Activated T-helper 1 cell treated with anti-CD3 and anti-CD28 coated beads, Interleukin-2, amount 50 U/mL, for 16 hours (primary cell): ENCODE results near the gene LIME1.
A peak's percentile ranks its signal among the peaks of the same experiment; 100 is the strongest.

Experiments used
- DNase-seq, 2 donors: peaks; one replicate each; pipeline ENCODE4 v3.0.0-alpha.2; 2020; ENCODE audit warnings: low read depth in 1 of 2, low spot score in 1 of 2

The LIME1 gene

DNA sequence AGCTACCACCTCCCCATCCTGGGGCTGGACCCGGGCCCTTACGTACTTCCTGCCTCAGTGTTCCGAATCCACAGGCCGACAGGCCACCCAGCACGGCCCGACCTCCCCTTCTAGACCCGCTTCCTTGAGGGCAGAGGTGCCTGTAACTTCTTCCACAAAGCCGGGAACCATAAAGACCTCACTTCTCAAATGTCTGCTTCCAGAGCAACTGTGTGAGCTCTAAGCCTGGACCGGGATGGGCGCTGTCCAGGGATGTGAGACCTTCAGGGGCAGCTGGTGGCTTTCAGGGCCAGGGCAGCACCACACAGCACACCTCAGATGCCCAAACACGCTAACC lies 12.4 kb downstream of the LIME1 start:
- DNase-seq = no peak

DNA sequence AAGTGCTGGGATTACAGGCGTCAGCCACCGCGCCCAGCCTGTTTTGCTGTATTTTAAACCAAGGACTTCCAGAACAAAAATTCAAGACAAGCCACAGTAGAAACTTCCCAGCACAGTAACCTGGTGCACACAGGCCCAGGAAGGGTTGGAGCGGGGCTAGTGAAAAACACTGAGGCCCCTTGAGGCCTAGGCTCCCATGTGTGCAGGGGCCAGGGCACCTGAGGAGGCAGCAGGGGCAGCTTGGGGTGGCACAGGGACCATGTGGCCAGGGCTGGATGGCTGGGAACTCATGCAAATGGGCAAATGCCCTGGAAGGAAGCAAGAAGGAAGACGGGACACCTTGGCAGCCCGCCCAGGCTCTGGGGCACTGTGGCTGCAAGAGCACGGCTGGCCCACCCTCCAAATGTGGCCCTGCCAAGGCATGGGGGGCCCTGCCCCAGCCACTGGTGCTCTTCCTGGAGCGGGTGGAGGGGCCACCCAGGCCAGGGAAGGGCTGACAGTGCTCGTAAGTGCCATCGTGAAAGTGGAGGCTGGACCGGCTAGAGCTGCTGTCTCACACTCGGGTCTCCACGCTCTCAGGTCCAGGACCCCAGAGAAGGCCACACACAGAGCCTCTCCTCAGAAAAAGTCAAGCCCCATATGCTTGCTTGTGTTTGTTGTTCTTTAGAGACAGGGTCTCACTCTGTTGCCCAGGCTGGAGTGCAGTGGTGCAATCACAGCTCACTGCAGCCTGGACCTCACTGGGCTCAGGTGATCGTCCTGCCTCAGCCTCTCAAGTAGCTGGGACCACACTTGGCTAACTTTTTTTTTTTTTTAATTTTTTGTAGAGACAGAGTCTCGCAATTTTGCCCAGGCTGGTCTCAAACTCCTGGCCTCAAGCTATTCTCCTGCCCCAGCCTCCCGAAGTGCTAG lies 13.4 kb downstream of the LIME1 start:
- no peak for DNase-seq

DNA sequence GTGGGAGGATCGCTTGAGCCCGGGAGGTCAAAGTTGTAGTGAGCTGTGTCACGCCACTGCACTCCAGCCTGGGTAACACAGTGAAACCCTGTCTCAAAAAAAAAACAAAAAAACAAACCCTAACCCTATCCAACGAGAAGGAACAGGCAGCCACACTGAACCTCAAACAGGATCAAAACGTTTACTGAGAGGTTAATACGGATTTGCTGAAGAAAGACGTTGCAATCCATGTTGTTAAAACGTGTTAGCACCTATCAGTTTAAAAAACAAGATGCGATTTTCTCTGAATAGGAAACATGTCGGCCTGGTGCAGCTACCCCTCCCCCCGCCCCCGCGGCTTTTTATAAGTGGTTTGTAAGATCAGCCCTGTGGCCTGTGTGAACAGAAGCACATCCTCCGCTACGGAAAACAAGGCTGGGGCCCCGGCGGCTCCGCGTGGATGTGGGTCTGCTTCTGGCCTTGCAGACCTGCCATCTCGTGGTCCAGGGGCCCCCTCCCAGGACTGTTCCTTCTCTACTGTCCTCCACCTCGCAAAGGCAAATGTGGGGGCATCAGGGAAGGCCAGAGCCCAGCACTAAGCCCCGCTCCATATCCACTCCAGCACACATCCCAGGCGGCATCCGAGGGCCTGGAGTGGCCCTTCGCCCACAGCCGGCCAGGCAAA lies 14.5 kb downstream of the LIME1 start:
- peak; percentile 42 to 49 for DNase-seq

DNA sequence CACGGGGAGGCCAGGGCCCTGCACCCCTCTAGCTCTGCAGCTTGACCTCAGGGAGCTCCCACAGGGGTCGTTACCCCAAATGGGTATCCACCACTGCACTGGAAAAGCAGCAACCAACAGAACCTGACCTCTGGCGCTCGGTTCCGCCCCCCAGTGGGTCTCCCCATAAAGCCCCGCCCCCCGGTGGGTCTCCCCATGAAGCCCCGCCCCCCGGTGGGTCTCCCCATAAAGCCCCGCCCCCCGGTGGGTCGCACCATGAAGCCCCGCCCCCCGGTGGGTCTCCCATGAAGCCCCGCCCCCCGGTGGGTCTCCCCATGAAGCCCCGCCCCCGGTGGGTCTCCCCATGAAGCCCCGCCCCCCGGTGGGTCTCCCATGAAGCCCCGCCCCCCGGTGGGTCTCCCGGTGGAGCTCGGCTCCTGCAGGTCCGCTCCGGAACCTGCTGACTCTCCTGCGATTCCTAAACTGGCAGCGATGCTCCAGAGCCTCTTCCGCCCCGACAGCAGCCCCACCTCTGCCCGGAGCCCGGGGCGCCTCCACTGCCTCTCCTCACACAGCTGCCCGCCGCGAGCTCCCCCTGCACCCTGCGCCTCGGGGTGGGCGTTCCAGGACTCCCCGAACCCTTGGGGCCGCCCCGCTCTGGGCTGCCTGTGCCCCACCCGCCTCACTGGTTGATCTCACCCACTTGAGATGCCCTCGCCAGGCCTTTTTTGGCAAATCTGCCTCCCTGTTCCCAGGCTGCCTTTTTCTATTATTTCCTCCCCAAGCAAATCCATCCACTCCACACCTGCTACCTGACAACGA lies 15.2 kb downstream of the LIME1 start:
- DNase-seq = no peak

DNA sequence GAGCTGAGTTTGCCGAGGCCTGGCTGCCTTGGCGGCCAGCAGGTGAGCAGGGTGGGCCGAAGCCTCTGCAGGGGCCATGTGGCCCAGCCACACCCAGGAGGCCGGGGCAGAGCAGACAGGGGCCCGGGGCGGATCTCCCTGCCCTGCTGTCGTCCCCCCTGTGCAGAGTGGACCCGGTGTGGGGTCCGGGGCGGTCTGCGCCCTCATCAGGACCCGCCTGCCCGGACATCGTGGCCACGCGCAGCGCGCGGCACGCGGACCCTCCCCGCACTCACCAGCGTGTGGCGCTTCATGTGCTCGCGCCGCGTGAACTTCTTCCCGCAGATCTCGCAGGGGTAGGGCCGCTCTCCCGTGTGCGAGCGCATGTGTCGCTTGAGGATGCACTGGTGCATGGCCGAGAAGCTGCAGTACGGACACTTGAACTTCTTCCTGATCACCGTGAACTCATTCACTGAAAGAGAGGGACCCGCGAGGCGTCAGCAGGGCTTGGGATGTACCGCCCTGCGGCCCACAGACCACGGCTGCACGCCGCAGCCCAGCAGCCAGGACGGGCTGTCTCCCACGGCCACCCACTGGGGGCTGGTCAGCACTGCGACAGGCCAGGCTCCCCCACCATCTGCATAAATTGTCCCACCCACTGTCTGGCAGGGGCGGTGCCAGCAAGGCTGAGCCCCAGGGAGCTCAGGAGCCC lies 16.1 kb downstream of the LIME1 start:
- no peak for DNase-seq

DNA sequence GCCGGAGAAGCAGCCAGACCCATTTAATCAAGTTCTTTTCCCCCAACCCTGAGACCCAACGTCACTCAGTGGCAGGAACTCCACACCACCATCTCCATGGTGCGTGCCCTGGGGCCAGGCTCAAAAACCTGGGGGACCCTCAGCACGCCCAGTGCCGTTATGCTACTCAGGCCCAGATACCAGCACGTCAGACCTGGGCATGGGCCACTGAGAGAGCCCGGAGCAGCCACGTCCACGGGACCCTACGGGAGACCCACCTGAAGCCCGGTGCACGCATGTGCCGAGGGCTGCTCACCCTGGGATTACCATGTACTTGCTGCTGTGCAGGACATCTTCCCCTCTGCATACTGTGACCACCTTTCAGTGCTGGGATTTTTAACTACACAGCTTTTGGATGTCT lies 16.9 kb downstream of the LIME1 start:
- no peak for DNase-seq

DNA sequence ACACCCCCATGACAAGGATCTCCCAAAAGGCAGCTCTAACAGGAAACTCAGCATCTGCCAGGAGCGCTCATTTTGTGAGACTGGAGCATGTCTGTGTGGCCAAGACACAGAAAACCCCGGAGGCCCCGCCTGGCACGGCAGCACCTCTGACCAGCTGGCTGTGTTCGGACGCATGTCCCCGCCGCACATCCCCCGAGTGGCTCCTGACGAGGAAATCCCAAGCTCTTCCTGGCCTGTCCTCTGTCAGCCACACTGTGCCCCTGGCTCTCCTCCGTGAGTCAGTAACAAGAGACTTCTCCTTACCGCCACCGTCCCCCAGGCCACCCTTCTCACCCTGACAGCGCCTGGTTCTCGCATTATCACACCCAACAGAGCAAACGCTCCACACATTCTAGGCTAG lies 17.5 kb downstream of the LIME1 start:
- DNase-seq = no peak

DNA sequence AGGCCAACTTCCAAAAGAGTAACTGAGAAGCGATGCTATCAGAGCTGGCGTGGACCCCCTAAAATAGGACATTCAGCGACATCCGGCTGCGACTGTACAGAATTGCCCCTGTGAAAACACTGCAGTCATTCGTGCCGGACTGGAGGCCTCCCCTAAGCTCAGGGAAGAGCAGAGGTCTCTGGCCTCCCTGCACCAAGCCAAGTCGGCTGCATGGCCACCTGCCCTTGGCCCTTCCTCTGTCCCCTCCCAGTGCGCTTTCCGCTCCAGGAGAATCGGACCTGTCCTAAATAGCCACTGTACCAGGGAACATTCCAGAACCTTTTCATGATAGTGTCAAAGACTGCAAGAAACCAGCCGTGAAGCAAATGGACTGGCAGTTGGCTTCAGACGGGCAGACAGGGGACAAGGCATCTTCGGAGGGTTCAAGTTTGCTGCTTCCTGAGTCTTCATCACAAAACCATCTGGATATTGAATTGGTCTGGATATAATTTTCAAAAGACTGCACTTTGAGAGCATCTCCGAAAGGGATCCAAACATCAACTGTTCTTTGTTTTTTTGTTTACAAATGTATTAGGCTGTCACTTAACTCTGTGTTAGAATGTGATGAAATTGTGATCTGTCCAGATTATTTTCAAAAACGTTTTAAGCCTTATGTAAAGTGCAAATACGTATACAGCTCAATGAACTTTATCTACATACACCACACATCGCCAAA lies 19.6 kb downstream of the LIME1 start:
- DNase-seq = no peak

DNA sequence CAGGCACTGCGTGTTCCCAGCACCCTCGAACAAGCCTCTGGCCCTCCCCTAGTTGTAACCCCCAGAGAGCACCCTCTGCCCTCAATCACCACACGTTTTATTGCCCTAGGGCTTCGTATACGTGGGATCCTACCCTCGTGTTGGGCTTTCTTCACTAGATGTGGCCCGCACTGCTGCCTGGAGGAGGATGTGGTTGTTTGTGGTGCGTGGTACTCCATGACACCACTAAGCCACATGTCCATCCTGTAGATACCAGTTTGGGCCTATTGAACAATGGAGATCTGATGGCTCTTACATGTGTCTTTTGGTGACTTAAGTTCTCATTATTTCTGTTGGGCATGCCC lies 20.2 kb downstream of the LIME1 start:
- DNase-seq = no peak

DNA sequence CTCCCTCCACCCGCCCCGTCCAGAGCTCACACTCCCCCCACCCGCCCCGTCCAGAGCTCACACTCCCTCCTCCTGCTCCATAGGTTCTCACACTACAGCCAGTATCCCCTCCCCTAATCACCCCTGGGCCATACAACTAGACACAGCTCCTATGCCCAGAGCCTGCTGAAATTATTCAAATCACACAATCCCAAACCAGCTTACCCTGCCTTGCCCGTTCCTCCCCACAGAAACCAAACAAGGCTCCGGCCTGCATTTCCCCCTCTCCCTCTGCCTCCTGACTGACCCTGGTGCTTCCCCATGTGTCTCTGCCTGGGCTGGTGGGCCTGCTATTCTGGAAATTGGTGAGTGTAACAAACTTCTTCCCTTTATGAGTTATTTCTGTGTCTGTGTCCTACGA lies 21.7 kb downstream of the LIME1 start:
- DNase-seq = no peak

DNA sequence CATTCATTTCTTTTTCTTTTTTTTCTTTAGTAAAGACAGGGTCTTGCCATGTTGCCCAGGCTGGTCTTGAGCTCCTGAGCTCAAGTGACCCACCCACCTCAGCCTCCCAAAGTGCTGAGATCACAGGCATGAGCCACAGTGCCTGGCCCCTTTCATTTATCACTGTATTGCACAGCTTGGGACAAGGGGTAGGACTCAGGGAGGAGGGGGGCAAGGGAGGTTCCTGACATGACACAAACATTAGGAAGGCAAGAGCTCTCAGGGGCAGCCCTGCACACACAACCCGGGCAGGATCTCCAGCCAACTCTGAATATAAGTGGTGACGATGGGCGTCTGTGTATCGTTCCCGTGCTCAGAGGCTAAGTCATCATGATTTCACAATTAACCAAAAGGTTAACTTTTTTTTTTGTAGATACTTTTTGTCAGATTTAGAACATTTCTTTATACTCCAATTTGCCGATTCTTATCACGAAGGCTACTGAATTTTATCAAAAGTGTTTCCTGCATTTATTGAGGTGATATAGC lies 23.0 kb downstream of the LIME1 start:
- no peak for DNase-seq

DNA sequence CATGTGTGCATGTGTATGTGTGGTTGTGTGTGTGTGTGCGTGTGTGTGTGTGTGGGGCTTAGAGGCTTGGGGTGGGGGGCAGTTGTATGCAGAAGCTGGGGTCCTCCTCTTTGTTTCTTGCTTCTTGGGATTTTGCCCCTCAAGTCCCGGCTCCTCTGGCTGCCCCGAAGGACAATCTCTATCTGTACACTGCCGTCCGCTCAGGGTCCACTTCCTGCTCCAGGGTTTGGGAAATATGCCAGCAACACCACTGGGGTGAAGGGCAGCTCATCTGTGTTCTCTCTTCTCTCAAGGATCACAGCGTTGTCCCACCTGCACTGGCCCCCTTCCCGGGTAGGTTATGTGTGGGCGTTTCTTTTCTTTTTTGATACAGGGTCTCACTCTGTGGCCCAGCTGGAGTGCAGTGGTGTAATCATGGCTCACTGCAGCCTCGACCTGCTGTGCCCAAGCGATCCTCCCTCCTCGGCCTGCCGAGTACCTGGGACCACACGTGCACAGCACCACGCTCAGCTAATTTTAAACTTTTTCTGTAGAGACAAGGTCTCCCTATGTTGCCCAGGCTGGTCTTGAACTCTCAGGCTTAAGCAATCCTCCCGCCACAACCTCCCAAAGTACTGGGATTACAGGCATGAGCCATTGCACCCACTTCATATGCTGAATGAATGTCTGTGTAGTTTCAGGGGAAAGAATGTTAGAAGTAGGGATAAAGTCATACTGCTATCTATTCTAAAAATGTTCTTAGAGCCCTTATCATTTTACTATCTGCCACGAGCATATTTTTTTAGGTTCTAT lies 28.8 kb downstream of the LIME1 start:
- no peak for DNase-seq

DNA sequence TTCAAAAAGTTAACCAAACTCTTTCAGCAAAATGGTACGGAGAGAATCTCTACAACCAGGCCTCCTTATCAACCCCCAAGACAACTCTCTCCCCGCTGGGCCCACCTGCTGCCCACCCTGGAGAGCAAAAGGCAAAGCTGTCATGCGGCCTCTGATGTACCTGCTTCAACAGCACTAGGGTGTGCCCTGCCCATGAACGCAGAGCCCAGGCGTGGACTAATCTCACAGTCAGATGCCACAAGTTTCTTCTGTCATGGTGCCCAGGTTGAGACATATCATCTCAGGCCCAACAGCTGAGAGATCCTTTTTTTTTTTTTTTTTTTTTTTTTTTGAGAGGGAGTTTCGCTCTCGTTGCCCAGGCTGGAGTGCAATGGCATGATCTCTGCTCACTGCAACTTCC lies 29.4 kb downstream of the LIME1 start:
- no peak for DNase-seq

DNA sequence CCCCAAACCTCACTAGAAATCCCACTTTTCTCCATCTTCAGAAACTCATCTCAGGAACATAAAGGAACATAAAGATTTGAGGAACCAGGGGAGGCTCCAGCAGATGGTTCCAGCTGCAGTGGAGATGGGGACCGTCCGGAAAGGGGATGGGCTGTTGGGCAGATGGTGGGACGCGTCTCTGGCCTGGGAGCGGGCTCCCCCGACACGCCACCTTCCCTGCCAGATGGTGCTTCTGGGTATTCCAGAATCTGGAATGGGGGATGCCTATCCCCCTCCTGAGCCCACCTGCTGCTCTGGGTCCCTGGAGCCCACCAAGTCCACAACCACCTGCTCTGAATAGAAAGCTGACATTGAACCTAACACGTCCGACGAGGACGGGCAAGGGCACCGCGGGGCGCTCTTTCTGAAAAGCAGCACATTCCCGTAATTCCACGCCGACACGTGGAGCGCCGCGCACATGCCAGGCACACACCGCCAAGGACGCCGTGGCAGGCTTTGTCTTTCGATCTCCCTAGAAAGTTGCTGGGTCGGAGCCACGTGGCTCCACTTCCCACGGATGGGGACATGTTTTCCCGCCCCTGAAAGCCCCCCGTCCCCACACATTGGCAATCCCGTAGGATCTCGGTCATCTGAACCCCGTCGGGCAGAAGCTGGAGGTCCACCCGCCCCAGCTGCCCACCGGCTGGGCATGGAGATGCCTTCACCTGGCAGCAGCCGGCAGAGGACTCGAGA lies 30.4 kb downstream of the LIME1 start:
- DNase-seq = no peak

DNA sequence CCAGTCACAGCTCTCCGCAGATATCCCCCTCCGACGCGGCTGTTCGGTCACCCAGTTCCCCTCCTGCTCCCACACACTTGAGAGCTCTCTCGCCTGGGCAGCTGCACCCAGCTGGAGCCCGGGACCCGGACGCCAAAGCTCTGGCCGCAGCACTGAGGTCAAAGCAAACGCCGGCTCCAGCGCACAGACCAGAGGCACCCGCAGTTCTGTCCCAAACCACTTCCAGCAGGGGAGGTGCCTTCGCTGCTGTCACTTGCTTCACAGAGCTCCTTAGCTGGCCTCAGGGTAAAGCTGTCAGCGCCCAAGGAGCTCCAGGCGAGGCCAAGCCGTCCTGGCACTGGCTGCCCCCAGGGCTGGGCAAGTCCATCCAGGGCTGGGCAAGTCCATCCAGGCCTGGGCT lies 31.0 kb downstream of the LIME1 start:
- DNase-seq = no peak

DNA sequence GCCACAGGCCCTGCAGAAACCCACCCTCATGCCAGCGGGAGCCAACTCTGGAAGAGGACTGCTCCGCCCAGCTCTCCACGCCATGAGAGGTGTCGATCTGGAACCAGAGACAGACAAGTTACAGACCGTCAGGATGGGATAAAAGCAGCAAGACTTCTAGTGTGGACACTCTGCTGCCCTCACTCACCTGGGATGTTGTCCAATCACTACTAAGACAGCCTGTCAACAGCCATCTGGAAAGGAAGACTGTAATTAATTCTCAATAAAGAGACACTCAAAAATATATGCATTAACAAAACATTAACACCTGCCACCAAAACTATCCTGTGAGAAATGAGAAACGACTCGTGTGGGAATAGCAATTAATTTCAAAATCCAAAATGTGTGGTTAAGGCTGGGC lies 31.4 kb downstream of the LIME1 start:
- DNase-seq = no peak

DNA sequence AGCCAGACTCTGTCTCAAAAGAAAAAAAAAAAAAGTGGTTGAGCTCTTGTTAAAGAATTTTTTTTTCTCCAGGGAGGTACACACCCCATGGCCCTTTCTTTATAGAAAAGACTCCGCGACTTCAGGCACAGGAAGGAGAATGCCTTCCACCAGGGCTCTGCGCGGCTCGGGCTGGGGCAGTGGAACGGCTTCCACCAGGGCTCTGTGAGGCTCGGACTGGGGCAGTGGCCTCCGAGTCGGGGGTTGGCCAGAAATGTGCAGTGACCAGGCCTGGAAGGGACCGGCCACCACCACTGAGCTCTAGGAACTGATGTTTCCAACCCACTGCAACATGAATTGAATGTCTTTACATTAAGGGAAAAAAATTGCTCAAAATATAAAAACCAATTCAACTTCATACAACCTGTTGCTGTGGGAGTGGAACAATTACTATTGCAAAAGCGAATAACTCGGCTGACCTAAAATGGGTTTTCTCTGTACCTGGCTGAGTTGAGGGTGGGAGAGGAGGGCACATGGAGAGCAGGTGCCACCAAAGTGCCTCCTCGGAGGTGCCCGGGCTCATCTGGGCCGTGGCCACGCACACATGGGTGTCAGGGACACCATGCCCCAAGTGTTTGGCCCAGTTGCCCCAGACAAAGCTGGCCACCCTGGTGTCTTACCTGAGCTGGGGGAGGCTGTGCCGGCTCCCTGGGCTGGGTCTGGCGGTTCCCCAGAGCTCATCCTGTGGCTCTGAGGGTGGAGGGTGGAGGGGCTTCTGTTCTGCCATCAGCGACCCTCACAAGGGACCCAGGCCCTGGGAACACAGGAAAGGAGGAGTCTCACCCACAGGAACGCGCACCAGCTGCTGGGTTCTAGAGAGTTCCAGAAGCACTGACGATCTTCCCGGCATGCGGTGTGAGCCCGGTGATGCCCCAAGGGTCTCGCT lies 32.4 kb downstream of the LIME1 start:
- DNase-seq = no peak

DNA sequence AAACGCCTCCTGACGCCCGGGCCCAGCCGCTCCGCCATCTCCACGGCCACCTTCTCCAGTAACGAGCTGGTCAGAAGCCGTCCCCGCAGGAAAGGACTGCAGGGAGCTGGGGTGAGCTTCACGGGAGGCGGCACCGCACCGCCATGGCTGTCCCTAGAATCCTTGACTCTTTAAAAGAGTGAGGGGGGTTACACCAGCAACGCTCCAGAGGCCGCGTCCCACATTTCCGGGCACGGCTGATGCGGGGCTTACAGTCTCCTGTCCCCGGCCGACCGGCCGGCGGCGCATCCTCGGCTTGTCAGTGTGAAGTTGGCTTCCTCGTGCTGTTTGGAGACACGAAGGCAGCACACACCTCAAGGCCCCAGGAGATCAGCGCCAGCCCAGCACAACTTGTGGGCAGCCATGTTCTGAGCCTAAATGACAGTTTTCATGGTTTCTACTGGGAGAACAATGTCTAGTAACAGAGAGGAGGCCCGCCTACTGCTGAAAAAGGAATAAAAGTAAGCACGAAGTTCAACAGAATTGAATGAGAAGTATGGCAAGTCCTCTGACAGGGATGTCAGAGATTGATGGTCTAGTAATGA lies 33.5 kb downstream of the LIME1 start:
- no peak for DNase-seq
